A549 (cell line): ENCODE measurements around the gene WTAP. TPM values are rescaled to one million over a fixed set of nuclear protein-coding genes. Genes with fewer than 3 reads are reported as not detected.

ENCODE experiments used
- ATAC-seq, 2 experiments: fragments of 200-7000 bp in 1 of 2; fragments of >200 bp in 1 of 2; cut with Nextera tagmentation in 1 of 2; cut with Tn5 transposase in 1 of 2; 3 replicates each; pipeline versions ENCODE4 v1.8.0 to v1.9.1; 2018 to 2020; ENCODE audit warnings: mild to moderate bottlenecking in 1 of 2, moderate library complexity in 1 of 2
- CTCF ChIA-PET: fragments of 300-600 bp; sonication (Branson Sonifier 250); formaldehyde crosslinking; extraction: SDS; loops from one replicate; lab custom pipeline; 2021; ENCODE audit warnings: antibody characterized with exemption, inconsistent platforms; lab: Yijun Ruan, JAX
- POLR2A ChIA-PET: fragments of 350-600 bp; formaldehyde crosslinking; extraction: SDS; loops from one replicate; lab custom pipeline; 2021; ENCODE audit warnings: antibody characterized with exemption, inconsistent platforms; lab: Yijun Ruan, JAX
- DNase-seq, 2 experiments: peaks; one replicate each; pipeline versions ENCODE4 v3.0.0 to v3.0.0-alpha.2; 2011 to 2016; ENCODE audit warnings: low read depth in 1 of 2, low spot score in 1 of 2
- FAIRE-seq: peaks from 2 replicates; lab custom pipeline; 2011; peaks lifted over from hg19 to GRCh38; lab: Jason Lieb, UNC
- H3K27ac ChIP-seq, 2 experiments: fragments of >200 bp; sonication (Bioruptor Twin); formaldehyde crosslinking; 3 replicates each; pipeline ENCODE4 v1.5.1; 2016 to 2017
- H3K4me1 ChIP-seq: fragments of >200 bp; sonication (Bioruptor Twin); formaldehyde crosslinking; 3 replicates; pipeline ENCODE4 v1.6.1; 2016
- H3K4me2 ChIP-seq: fragments of >200 bp; sonication (Bioruptor Twin); formaldehyde crosslinking; 3 replicates; pipeline ENCODE4 v1.6.1; 2016
- H3K4me3 ChIP-seq: fragments of >200 bp; sonication (Bioruptor Twin); formaldehyde crosslinking; 3 replicates; pipeline ENCODE4 v1.5.1; 2016
- H3K9me3 ChIP-seq: fragments of >200 bp; sonication (Bioruptor Twin); formaldehyde crosslinking; 3 replicates; pipeline ENCODE4 v1.6.1; 2016
- BHLHE40 ChIP-seq: IDR thresholded peaks from 2 replicates; pipeline ENCODE4 v1.6.1; 2012; ENCODE audit warnings: low read depth, low read length, inconsistent platforms
- CBX8 ChIP-seq: fragments of 200-600 bp; sonication (generic); IDR thresholded peaks from 2 replicates; pipeline ENCODE4 v1.6.1; 2016
- EP300 ChIP-seq, 2 experiments: fragments of >200 bp; sonication (Bioruptor Twin); formaldehyde crosslinking; IDR thresholded peaks; 2 replicates in 1 of 2; 3 replicates in 1 of 2; pipeline ENCODE4 v1.6.1; 2016 to 2017
- FOSB ChIP-seq: fragments of 250-450 bp; sonication (Bioruptor Pico); IDR thresholded peaks from 2 replicates; pipeline ENCODE4 v1.5.0; 2020; ENCODE audit warnings: mild to moderate bottlenecking, moderate library complexity
- GATA3 ChIP-seq: IDR thresholded peaks from 2 replicates; pipeline ENCODE4 v1.6.1; 2012; ENCODE audit warnings: borderline replicate concordance
- HDAC2 ChIP-seq: fragments of 200-600 bp; sonication (generic); IDR thresholded peaks from 2 replicates; pipeline ENCODE4 v1.6.1; 2016
- HEYL ChIP-seq: fragments of 250-450 bp; sonication (Bioruptor Pico); IDR thresholded peaks from 2 replicates; pipeline ENCODE4 v1.8.0; 2021; ENCODE audit warnings: mild to moderate bottlenecking, moderate library complexity
- HOXA7 ChIP-seq: fragments of 250-450 bp; sonication (Bioruptor Pico); IDR thresholded peaks from 2 replicates; pipeline ENCODE4 v1.5.0; 2020; ENCODE audit warnings: mild to moderate bottlenecking, moderate library complexity
- HOXB5 ChIP-seq: fragments of 250-450 bp; sonication (Bioruptor Pico); IDR thresholded peaks from 2 replicates; pipeline ENCODE4 v1.5.0; 2020; ENCODE audit warnings: mild to moderate bottlenecking, moderate library complexity
- JUN ChIP-seq, 2 experiments: fragments of >200 bp; sonication (Bioruptor Twin); formaldehyde crosslinking; IDR thresholded peaks; 2 replicates in 1 of 2; 3 replicates in 1 of 2; pipeline ENCODE4 v1.6.1; 2016 to 2017
- JUNB ChIP-seq: fragments of >200 bp; sonication (Bioruptor Twin); formaldehyde crosslinking; IDR thresholded peaks from 2 replicates; pipeline ENCODE4 v1.6.1; 2016
- KDM1A ChIP-seq: fragments of 200-600 bp; sonication (generic); IDR thresholded peaks from 2 replicates; pipeline ENCODE4 v1.6.1; 2016; ENCODE audit warnings: low read depth, mild to moderate bottlenecking
- MAFK ChIP-seq: fragments of 450-650 bp; IDR thresholded peaks from 2 replicates; pipeline ENCODE4 v1.6.1; 2014; ENCODE audit not compliant: partially characterized antibody
- MAZ ChIP-seq: fragments of 150-350 bp; IDR thresholded peaks from 2 replicates; pipeline ENCODE4 v1.6.1; 2014; ENCODE audit warnings: antibody characterized with exemption, low read depth, low read length, borderline replicate concordance
- MYC ChIP-seq: IDR thresholded peaks from 2 replicates; pipeline ENCODE4 v1.6.1; 2012; ENCODE audit warnings: mild to moderate bottlenecking, inconsistent platforms, low read length, improper control_type of control experiment, borderline replicate concordance
- NR3C1 ChIP-seq: fragments of >200 bp; sonication (Bioruptor Twin); formaldehyde crosslinking; IDR thresholded peaks from 3 replicates; pipeline ENCODE4 v1.6.1; 2017
- PHF8 ChIP-seq: fragments of 200-600 bp; sonication (generic); IDR thresholded peaks from 2 replicates; pipeline ENCODE4 v1.6.1; 2016; ENCODE audit warnings: low read depth, mild to moderate bottlenecking, antibody characterized with exemption, moderate library complexity, borderline replicate concordance
- POLR2A ChIP-seq: IDR thresholded peaks from 2 replicates; pipeline ENCODE4 v1.6.1; 2012; ENCODE audit warnings: mild to moderate bottlenecking, low read length
- RARB ChIP-seq: fragments of 250-450 bp; sonication (Bioruptor Pico); IDR thresholded peaks from 2 replicates; pipeline ENCODE4 v1.8.0; 2021; ENCODE audit warnings: mild to moderate bottlenecking, moderate library complexity
- RCOR1 ChIP-seq: fragments of 150-350 bp; IDR thresholded peaks from 2 replicates; pipeline ENCODE4 v1.6.1; 2014; ENCODE audit warnings: antibody characterized with exemption, low read length, low read depth
- RFX5 ChIP-seq: fragments of 450-650 bp; IDR thresholded peaks from 2 replicates; pipeline ENCODE4 v1.7.1; 2014; ENCODE audit warnings: antibody characterized with exemption, mild to moderate bottlenecking, moderate library complexity
- RNF2 ChIP-seq: fragments of 200-600 bp; sonication (generic); IDR thresholded peaks from 2 replicates; pipeline ENCODE4 v1.6.1; 2016; ENCODE audit warnings: low read depth, mild to moderate bottlenecking, antibody characterized with exemption, moderate library complexity, borderline replicate concordance
- ZSCAN20 ChIP-seq: fragments of 250-450 bp; sonication (Bioruptor Pico); IDR thresholded peaks from 2 replicates; pipeline ENCODE4 v1.8.0; 2022; ENCODE audit warnings: mild to moderate bottlenecking, moderate library complexity
- WGBS: methylation state at CpG from one replicate; pipeline ENCODE4 v1.1.6; 2017; ENCODE audit errors: missing lambda C conversion rate; 5-methylcytosine and 5-hydroxymethylcytosine counted together
- polyA plus RNA-seq, 4 experiments: library from polyadenylated mRNA; depleted of rRNA in 3 of 4; stranded (reverse); fragments of >200 nt; fragmentation: RNase III in 1 of 4; extraction: RNeasy Plus Mini Kit Qiagen cat#74134 plus additional on column Dnase treatment in 1 of 4; gene quantifications; 2 replicates in 3 of 4; 3 replicates in 1 of 4; pipeline ENCODE4 v1.2.3, GENCODE V29; 2011 to 2017
- TF ChIP-seq, protein P1 (sequence below): IDR thresholded peaks from 2 replicates; pipeline ENCODE4 v1.6.1; 2012
- TF ChIP-seq, protein P2 (sequence below): fragments of 250-450 bp; sonication (Bioruptor Pico); IDR thresholded peaks from 2 replicates; pipeline ENCODE4 v1.5.0; 2021; ENCODE audit warnings: mild to moderate bottlenecking, moderate library complexity, borderline replicate concordance
- TF ChIP-seq, protein P3 (sequence below): fragments of 150-350 bp; IDR thresholded peaks from 2 replicates; pipeline ENCODE4 v1.6.1; 2014; ENCODE audit warnings: low read depth, mild to moderate bottlenecking, low read length
- TF ChIP-seq, protein P4 (sequence below): fragments of 200-600 bp; sonication (generic); IDR thresholded peaks from 2 replicates; pipeline ENCODE4 v1.6.1; 2016; ENCODE audit warnings: antibody characterized with exemption, mild to moderate bottlenecking, moderate library complexity
- TF ChIP-seq, protein P5 (sequence below): fragments of 450-650 bp; IDR thresholded peaks from 2 replicates; pipeline ENCODE4 v1.6.1; 2014; ENCODE audit warnings: antibody characterized with exemption

WTAP gene
- polyA plus RNA-seq, 2 of the 4 experiments (the other 2 are of a cell fraction) = 42.4 to 53.2 TPM

DNA sequence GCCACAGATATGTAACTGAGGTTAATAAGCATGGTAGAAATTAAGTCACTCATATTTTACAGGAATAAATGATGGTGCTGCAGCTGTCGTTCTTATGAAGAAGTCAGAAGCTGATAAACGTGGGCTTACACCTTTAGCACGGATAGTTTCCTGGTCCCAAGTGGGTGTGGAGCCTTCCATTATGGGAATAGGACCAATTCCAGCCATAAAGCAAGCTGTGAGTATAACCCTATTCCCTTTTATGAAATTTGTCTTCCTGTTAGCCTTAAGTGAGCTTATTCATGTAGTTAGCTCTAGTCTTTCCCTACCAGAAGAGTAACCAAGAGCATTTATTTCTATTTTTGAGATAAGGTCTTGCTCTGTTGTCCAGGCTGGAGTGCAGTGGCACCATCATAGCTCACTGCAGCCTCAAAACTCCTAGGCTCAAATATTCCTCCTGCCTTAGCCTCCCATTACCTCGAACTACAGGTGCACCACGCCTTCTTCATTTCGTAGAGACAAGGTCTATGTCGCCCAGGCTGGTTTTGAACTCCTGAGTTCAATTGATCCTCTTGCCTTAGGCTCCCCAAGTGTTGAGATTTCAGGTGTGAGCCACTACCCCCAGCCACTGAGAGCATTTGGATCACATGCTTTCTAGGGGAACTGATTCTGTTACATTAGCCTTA, 50.1 kb downstream of the WTAP start:
- DNase-seq = no peak
- WGBS = 85% methylated on average over 7 of the region's 7 CpGs
- Histone ChIP-seq H3K4me2 (no peak overlapping the region), H3K27ac (no peak overlapping the region), H3K9me3 (no peaks in the 10 kb centered on the region), H3K4me3 (no peak overlapping the region), H3K4me1 (no peaks in the 10 kb centered on the region)
- no peak for TF ChIP-seq ZSCAN20 (CRISPR knock-in tag)
- TF ChIP-seq, protein P1, sequence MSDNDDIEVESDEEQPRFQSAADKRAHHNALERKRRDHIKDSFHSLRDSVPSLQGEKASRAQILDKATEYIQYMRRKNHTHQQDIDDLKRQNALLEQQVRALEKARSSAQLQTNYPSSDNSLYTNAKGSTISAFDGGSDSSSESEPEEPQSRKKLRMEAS = no peak
- TF ChIP-seq, protein P2, sequence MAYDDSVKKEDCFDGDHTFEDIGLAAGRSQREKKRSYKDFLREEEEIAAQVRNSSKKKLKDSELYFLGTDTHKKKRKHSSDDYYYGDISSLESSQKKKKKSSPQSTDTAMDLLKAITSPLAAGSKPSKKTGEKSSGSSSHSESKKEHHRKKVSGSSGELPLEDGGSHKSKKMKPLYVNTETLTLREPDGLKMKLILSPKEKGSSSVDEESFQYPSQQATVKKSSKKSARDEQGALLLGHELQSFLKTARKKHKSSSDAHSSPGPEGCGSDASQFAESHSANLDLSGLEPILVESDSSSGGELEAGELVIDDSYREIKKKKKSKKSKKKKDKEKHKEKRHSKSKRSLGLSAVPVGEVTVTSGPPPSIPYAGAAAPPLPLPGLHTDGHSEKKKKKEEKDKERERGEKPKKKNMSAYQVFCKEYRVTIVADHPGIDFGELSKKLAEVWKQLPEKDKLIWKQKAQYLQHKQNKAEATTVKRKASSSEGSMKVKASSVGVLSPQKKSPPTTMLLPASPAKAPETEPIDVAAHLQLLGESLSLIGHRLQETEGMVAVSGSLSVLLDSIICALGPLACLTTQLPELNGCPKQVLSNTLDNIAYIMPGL (CRISPR knock-in tag) = no peak
- TF ChIP-seq KDM1A = no peak
- TF ChIP-seq HEYL (CRISPR knock-in tag) = no peak
- TF ChIP-seq HDAC2 = no peak
- TF ChIP-seq RFX5 = no peak
- TF ChIP-seq RNF2 = no peak
- TF ChIP-seq, protein P3, sequence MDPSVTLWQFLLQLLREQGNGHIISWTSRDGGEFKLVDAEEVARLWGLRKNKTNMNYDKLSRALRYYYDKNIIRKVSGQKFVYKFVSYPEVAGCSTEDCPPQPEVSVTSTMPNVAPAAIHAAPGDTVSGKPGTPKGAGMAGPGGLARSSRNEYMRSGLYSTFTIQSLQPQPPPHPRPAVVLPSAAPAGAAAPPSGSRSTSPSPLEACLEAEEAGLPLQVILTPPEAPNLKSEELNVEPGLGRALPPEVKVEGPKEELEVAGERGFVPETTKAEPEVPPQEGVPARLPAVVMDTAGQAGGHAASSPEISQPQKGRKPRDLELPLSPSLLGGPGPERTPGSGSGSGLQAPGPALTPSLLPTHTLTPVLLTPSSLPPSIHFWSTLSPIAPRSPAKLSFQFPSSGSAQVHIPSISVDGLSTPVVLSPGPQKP = no peak
- TF ChIP-seq NR3C1 = no peak
- TF ChIP-seq CBX8 = no peak
- TF ChIP-seq FOSB = no peak
- no peak for TF ChIP-seq HOXA7 (CRISPR knock-in tag)
- TF ChIP-seq BHLHE40 = no peak
- TF ChIP-seq RCOR1 = no peak
- TF ChIP-seq, protein P4, sequence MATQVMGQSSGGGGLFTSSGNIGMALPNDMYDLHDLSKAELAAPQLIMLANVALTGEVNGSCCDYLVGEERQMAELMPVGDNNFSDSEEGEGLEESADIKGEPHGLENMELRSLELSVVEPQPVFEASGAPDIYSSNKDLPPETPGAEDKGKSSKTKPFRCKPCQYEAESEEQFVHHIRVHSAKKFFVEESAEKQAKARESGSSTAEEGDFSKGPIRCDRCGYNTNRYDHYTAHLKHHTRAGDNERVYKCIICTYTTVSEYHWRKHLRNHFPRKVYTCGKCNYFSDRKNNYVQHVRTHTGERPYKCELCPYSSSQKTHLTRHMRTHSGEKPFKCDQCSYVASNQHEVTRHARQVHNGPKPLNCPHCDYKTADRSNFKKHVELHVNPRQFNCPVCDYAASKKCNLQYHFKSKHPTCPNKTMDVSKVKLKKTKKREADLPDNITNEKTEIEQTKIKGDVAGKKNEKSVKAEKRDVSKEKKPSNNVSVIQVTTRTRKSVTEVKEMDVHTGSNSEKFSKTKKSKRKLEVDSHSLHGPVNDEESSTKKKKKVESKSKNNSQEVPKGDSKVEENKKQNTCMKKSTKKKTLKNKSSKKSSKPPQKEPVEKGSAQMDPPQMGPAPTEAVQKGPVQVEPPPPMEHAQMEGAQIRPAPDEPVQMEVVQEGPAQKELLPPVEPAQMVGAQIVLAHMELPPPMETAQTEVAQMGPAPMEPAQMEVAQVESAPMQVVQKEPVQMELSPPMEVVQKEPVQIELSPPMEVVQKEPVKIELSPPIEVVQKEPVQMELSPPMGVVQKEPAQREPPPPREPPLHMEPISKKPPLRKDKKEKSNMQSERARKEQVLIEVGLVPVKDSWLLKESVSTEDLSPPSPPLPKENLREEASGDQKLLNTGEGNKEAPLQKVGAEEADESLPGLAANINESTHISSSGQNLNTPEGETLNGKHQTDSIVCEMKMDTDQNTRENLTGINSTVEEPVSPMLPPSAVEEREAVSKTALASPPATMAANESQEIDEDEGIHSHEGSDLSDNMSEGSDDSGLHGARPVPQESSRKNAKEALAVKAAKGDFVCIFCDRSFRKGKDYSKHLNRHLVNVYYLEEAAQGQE = no peak
- TF ChIP-seq MAFK = no peak
- TF ChIP-seq MYC = no peak
- TF ChIP-seq POLR2A = no peak
- TF ChIP-seq, protein P5, sequence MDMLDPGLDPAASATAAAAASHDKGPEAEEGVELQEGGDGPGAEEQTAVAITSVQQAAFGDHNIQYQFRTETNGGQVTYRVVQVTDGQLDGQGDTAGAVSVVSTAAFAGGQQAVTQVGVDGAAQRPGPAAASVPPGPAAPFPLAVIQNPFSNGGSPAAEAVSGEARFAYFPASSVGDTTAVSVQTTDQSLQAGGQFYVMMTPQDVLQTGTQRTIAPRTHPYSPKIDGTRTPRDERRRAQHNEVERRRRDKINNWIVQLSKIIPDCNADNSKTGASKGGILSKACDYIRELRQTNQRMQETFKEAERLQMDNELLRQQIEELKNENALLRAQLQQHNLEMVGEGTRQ = no peak
- ChIA-PET POLR2A (no interaction called here), CTCF (no interaction called here)
- no peak for ATAC-seq
- FAIRE-seq = no peak

DNA sequence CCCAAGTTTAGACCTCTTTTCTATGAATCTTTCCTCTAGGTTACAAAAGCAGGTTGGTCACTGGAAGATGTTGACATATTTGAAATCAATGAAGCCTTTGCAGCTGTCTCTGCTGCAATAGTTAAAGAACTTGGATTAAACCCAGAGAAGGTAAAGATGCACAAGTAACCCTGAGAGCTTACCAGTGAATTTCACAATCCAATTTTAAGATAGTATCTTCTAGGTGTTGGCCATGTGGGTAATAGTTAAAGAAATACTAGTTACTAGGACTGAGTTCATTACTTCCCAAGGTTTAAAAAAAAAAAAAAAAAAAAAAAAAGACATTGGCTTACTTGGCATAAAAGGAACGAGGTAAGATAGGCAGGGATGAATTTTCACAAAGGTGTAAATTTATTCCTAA, 50.8 kb downstream of the WTAP start:
- CTCF ChIA-PET = no interaction called here
- FAIRE-seq = no peak
- TF ChIP-seq PHF8 (no peak), MAZ (no peak), GATA3 (no peak), KDM1A (no peak), JUNB (no peak), HOXB5 (CRISPR knock-in tag) (no peak), EP300 (IDR thresholded peaks at IDR 0.05) (no peak), JUN (IDR thresholded peaks at IDR 0.05) (no peak), RARB (CRISPR knock-in tag) (no peak)
- TF ChIP-seq, protein P4 = no peak

More for the DNA sequence above, 50.8 kb downstream of the WTAP start:
- ATAC-seq = no peak
- no peak for DNase-seq
- Histone ChIP-seq H3K4me1 (no peaks in the 10 kb centered on the region), H3K4me2 (no peak overlapping the region), H3K4me3 (no peak overlapping the region), H3K9me3 (no peaks in the 10 kb centered on the region), H3K27ac (no peak overlapping the region)
- POLR2A ChIA-PET = interaction anchor here (1.5 kb wide), 1 partner anchor 12 kb away, joined by 5 read pairs; the partner anchor contains the start of genes MRPL18 and TCP1
- 89% methylated on average over 1 of the region's 1 CpG for WGBS
